HFFc6 (cell line): Measurements from ENCODE around the gene THAP6. TPM values are rescaled to one million over a fixed set of nuclear protein-coding genes. Genes with fewer than 3 reads are reported as not detected.
"Not testable (repeated sequence)": the region's sequence is repeated elsewhere in the genome, so short reads cannot be mapped to it uniquely, and the experiment has no call there.

Experiments used
- DNase-seq: peaks from one replicate; pipeline ENCODE4 v3.0.0-alpha.2; 2018
- H3K27ac Mint-ChIP-seq: 2 replicates; pipeline ENCODE4 v1.8.0; 2020; ENCODE audit warnings: mild to moderate bottlenecking, mixed read lengths
- H3K27me3 Mint-ChIP-seq: 2 replicates; pipeline ENCODE4 v1.8.0; 2021; ENCODE audit warnings: mild to moderate bottlenecking, moderate library complexity, mixed read lengths; ENCODE audit not compliant: insufficient read depth
- H3K36me3 Mint-ChIP-seq: 2 replicates; pipeline ENCODE4 v1.8.0; 2021; ENCODE audit warnings: low read depth, mixed read lengths
- H3K4me1 Mint-ChIP-seq: 2 replicates; pipeline ENCODE4 v1.8.0; 2020; ENCODE audit warnings: low read depth, mixed read lengths
- H3K4me3 Mint-ChIP-seq: 2 replicates; pipeline ENCODE4 v1.8.0; 2020; ENCODE audit warnings: mild to moderate bottlenecking, moderate library complexity, mixed read lengths
- H3K9me3 Mint-ChIP-seq: 2 replicates; pipeline ENCODE4 v1.8.0; 2020; ENCODE audit warnings: mild to moderate bottlenecking, mixed read lengths
- total RNA-seq, 6 experiments: library from RNA; stranded (reverse); fragmentation: NEBNext Ultra II Directional; extraction: Animal tissue kit (Norgen Biotek cat#: 25700); gene quantifications; 2 replicates in 1 of 6; 3 replicates in 5 of 6; pipeline ENCODE4 v1.2.3, GENCODE V29; 2021
- TF ChIP-seq, protein P1 (sequence below): fragments of 200-600 bp; sonication (generic); IDR thresholded peaks from 2 replicates; pipeline ENCODE4 v1.5.0; 2021; ENCODE audit warnings: antibody characterized with exemption, mild to moderate bottlenecking

Gene THAP6
- total RNA-seq, 6 experiments from 2014 or later, result 14.2 to 20.6 (median 17.8) TPM

DNA sequence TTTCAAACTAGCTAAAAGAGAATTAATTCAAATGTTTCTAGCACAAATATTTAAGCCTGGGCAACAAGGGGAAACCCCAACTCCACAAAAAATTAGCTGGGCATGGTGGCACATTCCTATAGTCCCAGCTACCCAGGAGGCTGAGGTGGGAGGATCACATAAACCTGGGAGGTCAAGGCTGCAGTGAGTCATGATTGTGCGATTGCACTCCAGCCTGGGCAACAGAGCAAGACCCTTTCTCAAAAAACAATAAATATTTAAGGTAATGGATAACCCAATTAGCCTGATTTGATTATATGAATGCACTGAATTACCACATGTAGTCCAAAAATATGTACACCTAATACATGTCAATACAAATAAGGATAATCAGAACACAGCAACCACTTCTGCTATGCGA lies 14.4 kb upstream of the THAP6 start:
- DNase-seq, result no peak
- Mint-ChIP-seq H3K9me3 (peaks cover 15% of the 10 kb centered on the region), H3K27me3 (no peaks in the 10 kb centered on the region), H3K36me3 (peaks cover 48% of the 10 kb centered on the region), H3K27ac (no peak overlapping the region), H3K4me1 (peaks cover 30% of the 10 kb centered on the region), H3K4me3 (no peak overlapping the region)
- TF ChIP-seq, protein P1, sequence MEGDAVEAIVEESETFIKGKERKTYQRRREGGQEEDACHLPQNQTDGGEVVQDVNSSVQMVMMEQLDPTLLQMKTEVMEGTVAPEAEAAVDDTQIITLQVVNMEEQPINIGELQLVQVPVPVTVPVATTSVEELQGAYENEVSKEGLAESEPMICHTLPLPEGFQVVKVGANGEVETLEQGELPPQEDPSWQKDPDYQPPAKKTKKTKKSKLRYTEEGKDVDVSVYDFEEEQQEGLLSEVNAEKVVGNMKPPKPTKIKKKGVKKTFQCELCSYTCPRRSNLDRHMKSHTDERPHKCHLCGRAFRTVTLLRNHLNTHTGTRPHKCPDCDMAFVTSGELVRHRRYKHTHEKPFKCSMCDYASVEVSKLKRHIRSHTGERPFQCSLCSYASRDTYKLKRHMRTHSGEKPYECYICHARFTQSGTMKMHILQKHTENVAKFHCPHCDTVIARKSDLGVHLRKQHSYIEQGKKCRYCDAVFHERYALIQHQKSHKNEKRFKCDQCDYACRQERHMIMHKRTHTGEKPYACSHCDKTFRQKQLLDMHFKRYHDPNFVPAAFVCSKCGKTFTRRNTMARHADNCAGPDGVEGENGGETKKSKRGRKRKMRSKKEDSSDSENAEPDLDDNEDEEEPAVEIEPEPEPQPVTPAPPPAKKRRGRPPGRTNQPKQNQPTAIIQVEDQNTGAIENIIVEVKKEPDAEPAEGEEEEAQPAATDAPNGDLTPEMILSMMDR, result no peak

DNA sequence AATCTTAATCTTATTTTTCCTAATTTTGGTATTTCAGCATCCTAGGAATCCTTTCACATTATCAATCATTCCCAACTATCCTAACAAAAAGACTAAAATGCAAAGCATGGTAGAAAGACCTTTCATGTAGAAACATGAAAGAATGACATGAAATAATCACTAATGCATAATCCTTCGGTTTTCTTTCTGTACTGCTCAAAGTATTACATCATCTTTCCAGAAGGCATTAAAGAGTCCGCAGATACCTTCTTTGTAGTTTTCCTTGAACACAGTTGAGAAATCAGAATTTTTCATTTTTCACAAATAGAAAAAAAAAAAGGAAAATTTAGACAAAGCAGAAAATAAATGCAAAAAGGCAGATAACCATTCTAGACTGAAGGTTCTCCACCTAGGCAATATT lies 11.6 kb upstream of the THAP6 start:
- Mint-ChIP-seq H3K27ac (no peak overlapping the region), H3K9me3 (peaks cover 15% of the 10 kb centered on the region), H3K4me3 (no peak overlapping the region), H3K36me3 (peaks cover 73% of the 10 kb centered on the region), H3K27me3 (no peaks in the 10 kb centered on the region), H3K4me1 (peaks cover 6% of the 10 kb centered on the region)
- DNase-seq, result no peak
- TF ChIP-seq, protein P1, result no peak

DNA sequence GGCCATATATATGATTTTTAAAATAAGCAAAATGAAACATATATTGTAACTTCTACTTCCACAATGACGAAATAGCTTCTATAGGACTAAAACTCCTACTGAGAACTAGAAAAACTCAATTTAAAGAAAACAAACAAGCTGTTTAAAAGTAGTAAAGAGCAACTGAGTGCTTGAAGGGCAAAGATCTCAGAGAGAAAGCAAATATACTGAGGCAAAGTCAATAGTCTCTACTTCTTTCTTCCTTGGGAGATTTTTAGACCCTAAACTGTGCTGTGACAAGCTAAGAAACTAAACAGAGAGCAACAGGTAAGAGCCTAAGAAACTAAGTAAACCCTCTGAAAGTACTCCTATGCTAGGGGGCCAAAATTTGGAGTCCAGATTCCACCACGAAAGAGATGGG lies 8.6 kb upstream of the THAP6 start:
- TF ChIP-seq, protein P1, result no peak
- Mint-ChIP-seq H3K4me1 (no peaks in the 10 kb centered on the region; the same call in 1 of the 2 replicates), H3K27ac (no peak overlapping the region), H3K36me3 (peaks cover 62% of the 10 kb centered on the region), H3K4me3 (no peak overlapping the region), H3K27me3 (no peaks in the 10 kb centered on the region), H3K9me3 (no peaks in the 10 kb centered on the region)
- DNase-seq, result no peak

DNA sequence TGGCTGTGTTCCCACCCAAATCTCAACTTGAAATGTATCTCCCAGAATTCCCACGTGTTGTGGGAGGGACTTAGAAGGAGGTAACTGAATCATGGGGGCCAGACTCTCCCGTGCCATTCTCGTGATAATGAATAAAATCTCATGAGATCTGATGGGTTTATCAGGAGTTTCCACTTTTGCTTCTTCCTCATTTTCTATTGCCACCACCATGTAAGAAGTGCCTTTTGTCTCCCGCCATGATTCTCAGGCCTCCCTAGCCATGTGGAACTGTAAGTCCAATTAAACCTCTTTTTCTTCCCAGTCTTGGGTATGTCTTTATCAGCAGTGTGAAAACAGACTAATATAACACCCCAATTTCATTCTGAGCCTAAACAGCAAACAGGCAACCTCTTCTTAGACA lies 4.7 kb upstream of the THAP6 start:
- H3K36me3 Mint-ChIP-seq, result peaks cover 51% of the 10 kb centered on the region
- DNase-seq, H3K27ac Mint-ChIP-seq, H3K4me1 Mint-ChIP-seq, H3K9me3 Mint-ChIP-seq, H3K4me3 Mint-ChIP-seq, H3K27me3 Mint-ChIP-seq: not testable (repeated sequence)

DNA sequence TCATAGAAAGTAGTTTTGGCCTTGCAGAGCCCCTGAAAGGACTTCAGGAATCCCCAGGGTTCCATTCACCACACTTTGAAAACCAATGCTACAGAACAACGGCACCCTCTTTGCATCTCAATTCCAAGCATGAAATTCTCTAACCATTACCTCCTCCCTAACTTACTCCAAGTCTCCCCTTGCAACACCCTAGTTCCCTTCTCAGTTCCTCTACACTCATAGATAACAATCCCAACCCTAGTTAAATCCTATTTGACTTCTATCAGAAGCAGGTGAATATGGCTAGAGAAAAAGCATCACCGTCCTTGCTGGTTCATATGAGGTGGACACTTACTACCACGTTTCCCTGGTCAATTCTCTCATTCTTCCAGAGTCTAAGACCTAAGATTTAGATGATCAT lies 2.4 kb upstream of the THAP6 start:
- Mint-ChIP-seq H3K27me3 (no peaks in the 10 kb centered on the region), H3K9me3 (no peaks in the 10 kb centered on the region), H3K27ac (no peak overlapping the region), H3K4me1 (peaks cover 9% of the 10 kb centered on the region), H3K36me3 (peaks cover 30% of the 10 kb centered on the region), H3K4me3 (no peak overlapping the region)
- DNase-seq, result no peak
- TF ChIP-seq, protein P1, result no peak

DNA sequence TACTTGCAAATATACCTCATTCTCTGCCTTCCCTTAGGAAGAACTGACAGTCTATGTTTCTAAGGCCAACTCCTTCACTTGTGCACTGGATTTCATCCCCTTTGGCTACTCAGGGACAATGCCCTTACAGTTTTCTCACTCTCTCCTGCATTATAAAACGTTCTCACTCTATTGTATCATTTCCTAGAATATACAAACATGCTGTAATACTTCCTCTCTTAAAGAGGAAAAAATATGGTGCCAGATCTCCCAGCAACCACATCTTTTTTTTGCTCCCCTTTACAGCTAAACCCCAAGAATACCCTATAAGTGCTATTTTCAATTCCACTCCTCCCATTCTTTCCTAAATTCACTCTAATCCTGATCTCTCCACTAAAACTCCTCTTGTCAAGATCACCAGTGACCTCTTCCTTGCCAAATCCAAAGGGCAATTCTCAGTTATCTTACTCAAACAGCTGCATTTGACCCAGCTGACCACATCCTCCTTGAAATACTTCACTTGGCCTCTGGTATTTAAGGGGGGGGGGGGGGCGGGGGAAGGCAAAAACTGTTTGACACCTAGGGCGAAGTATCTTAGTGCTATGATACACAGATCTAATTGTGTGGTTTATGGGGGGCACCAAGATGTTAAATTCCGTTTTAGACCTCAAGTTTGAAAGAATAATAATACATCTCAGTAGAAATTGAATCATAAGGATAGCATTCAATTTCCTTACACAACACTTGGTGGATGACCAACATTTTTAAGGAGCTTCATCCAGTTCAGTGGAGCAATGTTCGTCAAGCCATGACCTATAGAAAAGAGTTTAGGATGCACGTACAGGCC lies 1.7 kb upstream of the THAP6 start:
- peak; percentile 51 for DNase-seq
- TF ChIP-seq, protein P1, result no peak
- Mint-ChIP-seq H3K27ac (no peak overlapping the region), H3K36me3 (peaks cover 26% of the 10 kb centered on the region), H3K9me3 (no peaks in the 10 kb centered on the region), H3K27me3 (no peaks in the 10 kb centered on the region), H3K4me1 (peaks cover 9% of the 10 kb centered on the region), H3K4me3 (no peak overlapping the region; the same call in 1 of the 2 replicates)
